NCI-H1048 (cell line): ENCODE results near the gene SSX2.
"Not testable (repeated sequence)": the region's sequence is repeated elsewhere in the genome, so short reads cannot be mapped to it uniquely, and the experiment has no call there.

Source experiments
- DNase-seq: peaks from one replicate; lab custom pipeline; 2025; lab: John Stamatoyannopoulos, UW

The SSX2 gene, protein sequence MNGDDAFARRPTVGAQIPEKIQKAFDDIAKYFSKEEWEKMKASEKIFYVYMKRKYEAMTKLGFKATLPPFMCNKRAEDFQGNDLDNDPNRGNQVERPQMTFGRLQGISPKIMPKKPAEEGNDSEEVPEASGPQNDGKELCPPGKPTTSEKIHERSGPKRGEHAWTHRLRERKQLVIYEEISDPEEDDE

DNA sequence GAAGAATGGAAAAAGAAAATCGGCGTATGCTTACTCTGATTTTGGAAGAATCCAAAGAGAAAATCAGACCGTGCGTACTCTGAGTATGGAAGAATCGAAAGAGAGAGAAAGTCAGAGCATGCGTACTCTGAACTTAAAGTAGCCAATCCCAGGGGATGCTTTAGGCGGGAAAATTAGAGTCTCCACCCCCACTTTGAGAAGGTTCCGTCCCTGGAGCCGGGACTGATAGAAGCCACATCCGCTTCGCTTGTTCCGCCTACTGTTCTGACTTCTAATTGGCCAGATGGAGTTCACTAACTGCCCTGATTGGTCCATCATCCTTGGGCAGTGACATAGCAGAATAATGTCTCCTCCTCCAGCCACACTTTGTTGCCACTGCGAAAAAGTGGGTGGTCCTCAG is at the start of gene SSX2:
Gene SSX2, minus strand, starts transcription at position 101 of the 400 bp plus-strand sequence. CDS start 1,429 bp downstream, outside the sequence.
- DNase-seq = not testable (repeated sequence)

DNA sequence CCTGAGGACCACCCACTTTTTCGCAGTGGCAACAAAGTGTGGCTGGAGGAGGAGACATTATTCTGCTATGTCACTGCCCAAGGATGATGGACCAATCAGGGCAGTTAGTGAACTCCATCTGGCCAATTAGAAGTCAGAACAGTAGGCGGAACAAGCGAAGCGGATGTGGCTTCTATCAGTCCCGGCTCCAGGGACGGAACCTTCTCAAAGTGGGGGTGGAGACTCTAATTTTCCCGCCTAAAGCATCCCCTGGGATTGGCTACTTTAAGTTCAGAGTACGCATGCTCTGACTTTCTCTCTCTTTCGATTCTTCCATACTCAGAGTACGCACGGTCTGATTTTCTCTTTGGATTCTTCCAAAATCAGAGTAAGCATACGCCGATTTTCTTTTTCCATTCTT is 44.0 kb upstream of the SSX2 start, which contains the start of gene SSX2B:
Gene SSX2B, plus strand, starts transcription at position 301 of the 400 bp plus-strand sequence. CDS start 1,429 bp downstream, outside the sequence.
- DNase-seq = not testable (repeated sequence)

DNA sequence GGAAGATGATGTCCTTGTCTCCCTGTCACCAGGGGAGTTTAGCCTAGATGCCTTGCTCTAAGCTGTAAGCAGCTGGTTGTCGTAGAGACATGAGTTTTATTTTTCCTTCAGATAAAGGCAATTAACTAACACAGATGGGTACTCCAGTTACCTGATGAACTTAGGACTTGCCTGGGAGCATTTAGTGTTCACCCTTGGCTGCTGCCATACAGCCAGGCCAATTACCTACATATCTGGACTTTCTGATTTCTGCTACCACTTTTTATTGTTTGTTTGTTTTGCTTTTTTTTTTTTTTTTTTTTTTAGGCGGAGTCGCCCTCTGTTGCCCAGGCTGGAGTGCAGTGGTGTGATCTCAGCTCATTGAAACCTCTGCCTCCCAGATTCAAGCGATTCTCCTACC is 14.9 kb downstream of the SSX2 start:
- not testable (repeated sequence) for DNase-seq

DNA sequence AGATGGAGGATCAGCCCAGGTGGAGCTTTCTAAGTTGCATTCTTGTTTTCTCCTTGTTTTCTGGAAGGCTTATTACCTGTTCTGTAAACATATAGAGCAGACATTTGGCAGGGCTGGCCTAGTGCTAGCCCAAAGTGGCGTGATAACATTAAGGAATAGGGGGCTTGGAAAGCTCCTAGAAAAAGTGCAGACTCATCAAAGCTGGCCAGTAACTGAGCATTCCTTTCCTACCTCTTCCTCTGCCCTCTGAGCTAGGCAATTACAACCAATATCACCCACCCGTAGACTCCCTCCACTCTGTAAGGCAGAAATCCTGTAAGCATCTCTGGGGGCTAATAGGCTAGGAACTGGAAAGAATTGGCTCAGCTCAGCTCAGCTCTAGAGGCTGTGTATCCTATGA is 44.8 kb downstream of the SSX2 start:
- DNase-seq = not testable (repeated sequence)

DNA sequence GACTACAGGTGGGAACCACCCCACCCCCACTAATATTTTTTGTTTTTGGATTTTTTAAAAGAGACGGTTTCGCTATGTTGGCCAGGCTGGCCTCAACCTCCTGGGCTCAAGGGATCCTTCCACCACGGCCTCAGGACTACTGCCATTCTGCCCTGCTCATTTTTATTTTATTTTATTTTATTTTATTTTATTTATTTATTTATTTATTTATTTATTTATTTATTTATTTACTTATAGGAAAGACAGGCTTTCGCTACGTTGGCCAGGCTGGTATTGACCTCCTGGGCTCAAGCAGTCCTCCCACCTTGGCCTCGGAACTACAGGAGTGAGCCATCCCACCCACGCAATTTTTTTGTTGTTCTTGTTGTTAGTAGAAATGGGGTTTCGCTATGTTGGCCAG is 51.5 kb downstream of the SSX2 start:
- DNase-seq = not testable (repeated sequence)

DNA sequence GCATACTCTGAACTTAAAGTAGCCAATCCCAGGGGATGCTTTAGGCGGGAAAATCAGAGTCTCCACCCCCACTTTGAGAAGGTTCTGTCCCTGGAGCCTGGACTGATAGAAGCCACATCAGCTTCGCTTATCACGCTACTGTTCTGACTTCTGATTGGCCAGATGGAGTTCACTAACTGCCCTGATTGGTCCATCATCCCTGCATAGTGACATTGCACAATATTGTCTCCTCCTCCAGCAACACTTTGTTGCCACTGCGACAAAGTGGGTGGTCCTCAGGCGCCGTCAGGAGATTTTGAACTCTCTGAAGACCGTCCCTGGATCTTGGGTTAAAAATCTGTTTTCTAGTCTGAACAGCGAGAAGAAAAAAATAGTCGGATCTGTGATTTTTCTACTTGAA is 52.2 kb downstream of the SSX2 start, which contains the start of gene SSX7:
Gene SSX7, minus strand, starts transcription at position 101 of the 400 bp plus-strand sequence. CDS start 1,428 bp downstream, outside the sequence.
- DNase-seq = not testable (repeated sequence)

DNA sequence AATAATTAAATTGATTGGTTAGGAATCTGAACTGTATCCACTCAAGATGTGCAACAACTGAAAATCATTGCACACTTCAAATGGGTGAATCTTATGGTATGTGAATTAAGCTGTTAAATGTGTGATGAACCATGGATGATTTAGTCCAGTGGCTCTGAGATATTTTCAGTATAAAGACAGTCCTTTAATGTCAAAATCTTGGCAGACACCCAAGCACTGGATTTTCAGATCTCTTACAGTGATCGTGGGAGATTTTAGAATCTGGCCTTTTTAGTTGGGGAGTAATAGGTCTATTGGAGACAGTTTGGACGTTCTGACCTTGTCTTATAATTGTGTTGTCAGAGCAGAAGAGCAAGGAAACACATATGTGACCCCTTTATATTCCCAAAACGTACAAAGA is 56.3 kb downstream of the SSX2 start:
- not testable (repeated sequence) for DNase-seq

DNA sequence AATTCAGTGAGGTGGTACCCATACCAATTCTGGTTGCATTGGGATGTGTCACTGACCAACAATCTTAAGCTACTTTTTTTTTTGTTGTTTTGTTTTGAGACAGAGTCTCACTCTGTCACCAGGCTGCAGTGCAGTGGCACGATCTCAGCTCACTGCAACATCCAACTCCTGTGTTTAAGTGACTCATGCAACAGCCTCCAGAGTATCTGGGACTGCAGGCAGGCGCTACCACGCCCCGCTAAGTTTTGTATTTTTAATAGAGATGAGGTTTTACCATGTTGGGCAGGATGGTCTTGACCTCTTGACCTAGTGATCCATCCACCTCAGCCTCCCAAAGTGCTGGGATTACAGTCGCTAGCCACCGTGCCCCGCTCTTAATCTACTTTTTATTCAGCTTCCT is 58.0 kb downstream of the SSX2 start:
- not testable (repeated sequence) for DNase-seq
